Activated T-cell treated with anti-CD3 and anti-CD28 coated beads for 1 hour (primary cell): ENCODE data around the gene OBI1.

Experiments
- DNase-seq: peaks from one replicate; pipeline ENCODE4 v3.0.0-alpha.2; 2020; ENCODE audit warnings: low read depth

Gene OBI1

GRCh38 chr13:78602561-78603239 lies 56.3 kb downstream of the OBI1 start:
- DNase-seq: no peak

DNA sequence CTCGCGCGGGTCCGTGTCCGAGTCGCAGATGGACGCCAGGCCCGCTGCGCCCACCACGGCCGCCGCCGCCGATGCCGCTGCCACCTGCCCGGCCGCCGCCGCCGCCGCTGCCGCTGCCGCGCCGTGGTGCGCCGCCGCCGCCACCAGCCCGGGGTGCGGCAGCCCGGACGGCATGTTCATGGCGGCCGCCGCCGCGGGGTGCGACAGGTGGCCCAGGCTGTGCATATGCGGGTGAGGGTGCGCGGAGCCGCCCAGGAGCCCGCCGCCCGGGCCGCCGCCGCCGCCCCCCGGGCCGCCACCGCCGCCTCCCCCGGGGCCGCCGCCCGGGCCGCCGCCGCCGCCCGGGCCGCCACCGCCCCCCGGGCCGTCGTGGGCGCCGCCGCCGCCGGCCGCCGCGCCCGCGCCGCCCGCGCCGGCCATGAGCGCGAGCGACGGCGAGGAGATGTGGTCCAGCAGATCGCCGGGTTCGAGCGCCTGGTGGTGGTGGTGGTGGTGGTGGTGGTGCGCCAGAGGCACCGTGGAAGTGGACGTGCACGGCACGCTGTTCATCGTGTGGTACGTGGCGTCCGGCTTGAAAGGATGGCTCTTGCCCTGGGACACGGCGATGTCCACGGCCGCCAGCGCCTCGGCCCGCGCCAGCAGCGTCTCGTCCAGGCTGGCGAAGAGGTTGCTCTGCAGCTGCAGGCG lies 56.9 kb downstream of the OBI1 start:
- no peak for DNase-seq

GRCh38 chr13:78601124-78601873 lies 57.7 kb downstream of the OBI1 start:
- DNase-seq: no peak

GRCh38 chr13:78600280-78600883 lies 58.6 kb downstream of the OBI1 start:
- DNase-seq: no peak

DNA sequence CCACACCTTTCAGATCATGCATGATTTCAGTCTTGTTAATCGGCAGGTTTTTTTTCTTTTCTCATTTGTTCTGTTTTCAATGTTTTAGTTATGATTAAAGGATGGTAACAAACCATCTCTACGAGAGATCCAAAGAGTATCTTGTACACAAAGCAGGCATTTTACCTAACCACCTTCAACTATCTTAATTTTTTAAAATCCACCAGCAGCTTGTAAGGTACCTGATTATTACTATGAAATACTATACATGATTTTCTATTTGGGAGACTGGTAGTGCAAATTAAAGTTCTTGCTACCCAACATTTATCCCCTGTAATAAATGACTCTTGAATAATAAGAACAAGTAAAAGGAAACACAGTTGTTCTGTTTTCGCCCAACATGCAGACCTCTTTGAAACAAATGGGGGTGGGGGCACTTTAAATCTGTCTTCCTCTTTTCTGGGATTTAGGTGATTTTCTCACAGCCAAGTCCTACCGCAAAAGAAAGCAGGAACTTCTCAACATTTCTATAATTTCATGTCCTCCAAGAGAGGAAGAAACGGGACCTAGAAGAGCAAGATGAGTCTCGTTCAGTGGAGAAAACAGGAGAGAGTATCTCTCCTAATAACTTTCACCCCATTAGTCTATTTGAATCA lies 59.2 kb downstream of the OBI1 start:
- no peak for DNase-seq

DNA sequence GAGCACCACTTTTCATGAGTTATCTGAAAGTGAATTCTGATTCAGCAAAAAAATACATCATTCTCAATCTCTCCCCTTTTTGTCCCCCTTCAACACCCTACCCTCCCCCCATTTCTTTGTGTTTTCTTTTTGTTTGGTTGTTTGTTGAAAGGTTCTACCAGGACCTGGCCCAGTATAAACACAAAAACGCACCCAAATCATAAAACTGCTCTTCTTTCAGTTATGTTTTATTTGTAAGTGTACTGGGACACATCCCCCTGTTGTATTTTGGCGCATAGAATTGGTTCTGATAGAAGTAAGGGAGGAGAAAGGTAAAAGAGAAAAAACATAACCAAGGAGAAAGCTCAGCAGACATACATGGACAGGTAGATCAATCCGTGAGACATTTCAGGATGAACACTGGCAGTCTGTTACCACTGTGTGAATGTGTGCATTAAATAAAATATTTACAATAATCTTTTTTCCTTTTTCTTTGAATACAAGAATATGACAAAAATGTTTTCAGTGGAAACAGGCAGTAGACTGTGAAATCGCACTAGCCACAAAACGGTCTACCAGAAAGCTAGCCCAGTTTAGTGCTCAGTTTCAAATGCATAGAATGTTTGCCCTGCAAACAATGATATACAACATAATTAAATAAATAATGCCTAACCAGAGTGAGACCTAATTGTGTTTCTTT lies 59.9 kb downstream of the OBI1 start:
- no peak for DNase-seq

DNA sequence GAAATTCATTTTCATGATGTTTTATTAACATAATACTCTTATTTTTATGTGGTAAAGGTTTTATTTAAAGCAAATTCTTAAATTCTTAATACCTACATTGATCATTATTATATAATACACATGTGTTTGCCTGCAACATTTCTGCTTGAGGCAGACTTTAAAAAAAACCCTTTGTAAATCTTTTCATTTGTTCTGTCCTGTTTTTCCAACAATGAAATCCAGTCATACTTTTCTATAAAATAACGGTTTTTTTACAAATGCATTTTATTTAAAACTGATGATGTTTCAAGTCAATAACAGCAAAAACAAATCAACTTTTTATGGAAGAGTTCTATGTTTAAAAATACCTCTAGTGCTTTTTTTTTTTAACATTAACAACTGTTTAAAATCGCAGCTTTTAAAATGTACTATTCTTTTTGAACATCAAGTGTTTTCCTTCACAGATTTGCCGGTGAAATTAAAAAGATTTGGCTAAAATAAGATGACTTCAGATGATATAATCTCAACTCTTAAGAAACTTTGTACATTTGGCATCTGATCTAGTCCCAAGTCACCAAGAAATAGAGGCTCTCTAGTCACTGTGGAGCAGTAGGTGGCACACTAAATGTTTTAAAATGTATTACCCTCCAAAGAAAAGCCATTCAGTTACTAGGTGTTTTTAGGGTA lies 60.7 kb downstream of the OBI1 start:
- no peak for DNase-seq

GRCh38 chr13:78597602-78597932 lies 61.4 kb downstream of the OBI1 start:
- no peak for DNase-seq

DNA sequence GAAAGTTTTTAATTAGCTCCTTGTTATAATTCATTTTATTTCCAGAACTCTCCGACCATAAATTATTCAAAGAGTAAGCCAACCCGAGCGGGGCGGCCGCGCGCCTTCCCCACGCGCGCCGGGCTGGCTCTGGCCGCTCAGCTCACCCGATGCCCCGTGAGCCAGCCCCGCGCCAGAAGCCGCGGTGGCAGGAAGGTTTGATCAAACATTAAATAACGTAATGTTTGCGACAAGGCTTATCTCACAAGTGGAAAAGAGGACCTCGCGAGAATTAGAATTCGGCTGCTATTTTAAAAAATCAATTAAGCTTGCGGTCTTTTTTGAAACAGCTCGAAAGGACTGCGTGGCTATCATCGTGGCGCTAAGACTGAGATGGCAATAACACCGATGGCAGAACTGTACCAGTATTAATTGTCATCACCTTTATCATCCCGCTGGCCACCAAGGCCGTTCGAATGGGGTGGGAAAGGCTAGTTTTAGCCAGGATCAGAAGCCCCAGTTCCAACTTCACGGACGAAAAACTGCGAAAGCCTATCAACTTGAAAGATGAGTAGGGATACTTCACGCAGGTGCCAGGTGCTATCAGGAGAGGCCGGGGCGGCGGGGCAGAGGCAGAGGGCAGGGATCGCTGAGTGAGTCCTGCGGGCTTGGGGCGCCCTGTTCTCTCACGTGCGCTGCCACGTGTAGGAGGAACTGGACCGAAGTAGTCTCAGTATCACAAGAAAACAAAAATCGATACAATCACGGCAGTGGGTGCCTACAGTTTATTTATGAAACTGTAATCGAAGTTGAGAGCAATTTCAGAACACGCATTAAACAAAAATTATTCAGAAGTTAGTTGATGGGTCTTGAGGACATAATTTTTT lies 62.0 kb downstream of the OBI1 start:
- no peak for DNase-seq

- DNase-seq: no peak
These were observed 62.6 kb downstream of the OBI1 start for GRCh38 chr13:78596399-78596735.

- DNase-seq: no peak
These were observed 63.2 kb downstream of the OBI1 start for GRCh38 chr13:78595495-78596398.

GRCh38 chr13:78594456-78594975 lies 64.4 kb downstream of the OBI1 start:
- no peak for DNase-seq

DNA sequence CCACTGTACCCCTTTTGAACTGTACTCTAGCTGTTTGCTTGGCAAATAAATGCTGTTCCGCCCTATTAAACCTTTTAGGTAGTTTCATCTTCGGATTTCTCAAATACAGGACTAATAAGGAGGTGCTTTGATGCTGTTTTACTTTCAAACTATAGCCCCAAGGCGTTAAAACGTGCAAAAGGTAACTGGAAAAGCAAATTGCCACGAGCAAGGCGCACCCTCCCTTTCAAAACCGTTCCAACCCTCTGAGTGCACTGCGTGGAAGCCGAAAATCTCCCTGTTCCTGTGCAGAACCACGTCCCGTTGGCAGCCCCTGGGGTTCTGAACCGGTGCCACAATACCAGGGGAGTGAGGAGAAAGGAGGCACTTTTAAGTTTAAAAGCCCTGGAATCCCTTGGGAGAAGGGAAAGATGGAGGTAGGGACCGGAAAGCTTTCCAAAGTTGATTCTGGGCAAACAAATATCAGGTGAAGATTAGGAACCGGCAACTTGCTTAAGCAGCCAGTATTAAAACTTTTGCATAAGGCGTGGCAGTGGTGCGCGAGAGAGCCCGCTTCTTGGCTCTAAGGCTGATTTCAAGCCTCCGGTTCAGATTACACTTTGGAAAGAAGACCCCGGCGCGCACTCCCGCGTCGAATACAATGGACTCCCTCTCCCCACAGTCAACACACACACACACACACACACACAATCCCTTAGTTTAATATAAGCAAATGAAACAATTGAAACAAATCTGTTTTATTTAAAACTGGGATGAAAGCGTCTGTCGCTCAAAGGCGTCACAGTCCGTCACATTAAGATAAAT lies 65.1 kb downstream of the OBI1 start:
- DNase-seq: no peak

DNA sequence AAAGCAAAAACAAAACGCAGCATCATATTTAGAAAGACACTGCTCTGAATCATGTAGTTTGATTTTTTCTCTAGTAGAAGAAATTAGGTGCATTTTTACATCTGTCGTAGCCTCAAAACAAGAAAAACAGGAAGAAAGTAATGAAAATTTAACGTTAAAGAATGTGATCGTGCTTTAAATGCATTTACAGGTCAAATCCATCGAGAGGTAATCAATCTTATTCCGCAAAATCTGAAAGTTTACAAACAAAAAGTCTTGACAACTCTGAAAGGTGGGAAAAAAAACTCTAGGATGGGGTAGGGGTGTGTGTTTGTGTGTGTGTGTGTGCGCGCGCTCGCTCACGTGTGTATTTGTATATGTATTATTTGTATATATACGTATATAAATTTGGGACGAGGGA lies 65.8 kb downstream of the OBI1 start:
- DNase-seq: no peak

GRCh38 chr13:78592584-78592983 lies 66.4 kb downstream of the OBI1 start:
- DNase-seq: no peak

- no peak for DNase-seq
These were observed 69.7 kb downstream of the OBI1 start for GRCh38 chr13:78589206-78589605.

- no peak for DNase-seq
These were observed 71.6 kb downstream of the OBI1 start for GRCh38 chr13:78587395-78587794.

DNA sequence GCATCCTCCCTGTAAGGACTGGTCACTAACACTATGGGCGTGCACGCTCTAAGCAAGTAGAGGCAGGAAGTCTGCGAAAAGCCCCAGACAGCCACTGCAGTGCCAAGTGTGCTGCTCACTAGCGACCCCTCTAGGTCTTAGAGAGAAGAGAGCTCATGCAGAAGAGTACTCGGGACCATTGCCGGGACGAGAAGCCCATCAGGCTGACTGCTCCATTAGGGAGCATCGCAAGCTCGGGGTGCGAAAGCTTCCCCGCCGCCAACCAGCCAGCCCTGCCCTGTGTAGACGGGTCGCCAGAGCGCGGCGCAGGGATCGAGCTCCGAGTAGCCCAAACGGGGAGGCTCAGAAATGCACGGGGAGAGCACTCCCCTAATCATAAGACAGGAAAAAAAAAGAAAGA lies 72.2 kb downstream of the OBI1 start:
- DNase-seq: no peak
